HG02798 (cell line): Measurements from ENCODE around the gene GLO1.

Source experiments
- ATAC-seq: cut with Tn5 transposase; IDR thresholded peaks from one replicate; pipeline ENCODE4 v1.9.1; 2021; ENCODE audit warnings: mild to moderate bottlenecking; ENCODE audit not compliant: unreplicated experiment, poor library complexity

The GLO1 gene

GRCh38 chr6:38702558-38703397 is at the start of gene GLO1:
Gene GLO1 (minus strand): TSS chr6:38703145. CDS start chr6:38703054, 91 bp downstream.
- ATAC-seq: peak; percentile 100

DNA sequence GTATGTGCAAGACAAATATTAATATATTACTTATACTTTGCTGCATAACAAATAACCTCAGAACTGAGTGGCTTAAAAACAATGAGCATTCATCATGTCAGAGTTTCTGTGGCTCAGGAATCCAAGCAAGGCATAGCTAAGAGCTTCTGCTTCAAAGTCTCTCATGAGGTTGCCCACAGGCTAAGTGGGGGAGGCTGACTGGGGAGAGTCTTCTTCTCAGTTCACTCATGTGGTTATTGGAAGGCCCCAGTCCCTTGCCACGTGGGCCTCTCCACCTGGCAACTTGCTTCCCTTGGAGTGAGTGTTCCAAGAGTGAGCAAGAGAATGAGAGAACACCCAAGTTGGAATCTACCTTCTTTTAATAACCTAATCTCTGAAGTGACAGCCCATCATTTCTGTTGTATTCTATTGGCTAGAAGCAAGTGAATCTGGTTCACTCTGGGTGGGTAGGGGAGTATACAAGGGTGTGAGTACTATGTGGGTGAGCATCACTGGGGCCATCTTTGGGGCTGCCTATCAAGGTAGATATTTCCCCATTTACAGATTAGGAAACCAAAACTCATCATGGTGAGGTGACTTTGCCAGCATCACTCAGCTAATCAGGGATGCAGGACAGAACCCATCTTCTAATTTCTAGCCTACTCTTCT is 48.1 kb upstream of the GLO1 start:
- ATAC-seq: no peak

DNA sequence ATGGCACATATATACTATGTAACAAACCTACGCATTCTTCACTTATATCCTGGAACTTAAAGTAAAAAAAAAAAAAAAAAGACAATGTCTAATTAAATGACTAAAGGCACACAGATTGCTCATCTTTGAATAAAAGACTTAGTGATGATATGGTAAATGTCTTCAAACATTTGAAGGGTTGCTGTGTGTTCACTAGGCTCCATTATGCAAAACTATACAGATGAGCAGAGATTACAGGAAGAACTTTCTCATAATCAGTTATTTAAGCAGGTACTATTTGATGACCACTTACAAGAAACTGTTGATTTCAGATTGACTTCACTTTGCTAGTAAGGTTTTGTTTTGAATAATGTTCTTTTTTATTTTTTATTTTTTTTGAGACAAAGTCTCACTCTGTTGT is 46.5 kb upstream of the GLO1 start:
- no peak for ATAC-seq

- no peak for ATAC-seq
Observed at GRCh38 chr6:38739532-38739931, 36.6 kb upstream of the GLO1 start.

GRCh38 chr6:38738261-38738660 is 35.3 kb upstream of the GLO1 start:
- ATAC-seq: no peak

DNA sequence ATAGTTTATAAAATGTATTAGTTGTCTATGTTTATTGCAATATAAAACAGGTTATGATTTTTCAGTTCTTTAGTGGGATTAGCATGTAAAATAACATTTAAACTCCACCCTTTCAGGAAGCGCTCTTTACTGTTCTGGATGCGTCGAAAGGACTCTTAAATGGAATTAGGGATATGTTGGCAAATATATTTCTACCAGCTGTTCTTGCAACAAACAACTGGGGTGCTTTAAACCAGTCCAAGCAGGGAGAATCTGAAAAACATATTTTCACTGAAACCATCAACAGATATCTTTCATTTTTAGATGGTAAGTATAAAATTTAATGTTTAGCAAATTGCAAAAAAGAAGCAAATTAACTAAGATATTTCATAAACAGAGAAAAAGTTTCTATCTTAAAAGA is 34.0 kb upstream of the GLO1 start:
- no peak for ATAC-seq

DNA sequence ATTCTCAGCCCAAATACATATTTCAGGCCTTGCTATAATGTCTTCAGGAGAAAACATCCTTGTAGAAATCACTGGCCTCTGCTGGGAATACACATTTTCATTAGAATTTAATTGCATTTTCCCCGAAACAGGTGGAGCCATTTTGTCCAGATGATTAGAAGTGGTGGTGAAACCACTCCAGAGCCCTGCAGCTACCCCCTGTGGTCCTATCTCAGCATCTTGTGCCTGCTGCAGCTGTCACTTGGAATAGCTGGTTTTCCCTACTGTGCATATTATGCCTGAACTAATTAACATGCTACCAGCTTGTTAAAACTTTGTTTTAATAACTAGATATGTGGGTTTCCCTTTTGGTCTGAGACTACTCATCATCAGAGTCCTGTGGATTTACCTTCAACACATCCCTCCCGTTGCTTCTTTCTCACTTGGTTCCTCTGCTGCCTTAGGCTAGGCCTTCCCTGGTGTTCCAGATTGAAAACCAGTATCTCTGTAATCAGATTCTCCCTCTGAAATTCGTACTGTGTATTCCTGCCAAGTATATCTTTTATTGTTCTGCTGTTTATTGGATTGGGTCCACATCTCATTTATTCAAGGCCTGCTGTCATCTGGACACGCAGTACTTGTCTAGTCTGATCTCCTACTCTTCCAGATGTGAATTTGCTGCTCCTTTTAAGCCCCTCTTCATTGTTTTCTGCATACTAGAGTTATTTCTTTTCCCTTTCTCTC is 27.4 kb upstream of the GLO1 start:
- no peak for ATAC-seq

DNA sequence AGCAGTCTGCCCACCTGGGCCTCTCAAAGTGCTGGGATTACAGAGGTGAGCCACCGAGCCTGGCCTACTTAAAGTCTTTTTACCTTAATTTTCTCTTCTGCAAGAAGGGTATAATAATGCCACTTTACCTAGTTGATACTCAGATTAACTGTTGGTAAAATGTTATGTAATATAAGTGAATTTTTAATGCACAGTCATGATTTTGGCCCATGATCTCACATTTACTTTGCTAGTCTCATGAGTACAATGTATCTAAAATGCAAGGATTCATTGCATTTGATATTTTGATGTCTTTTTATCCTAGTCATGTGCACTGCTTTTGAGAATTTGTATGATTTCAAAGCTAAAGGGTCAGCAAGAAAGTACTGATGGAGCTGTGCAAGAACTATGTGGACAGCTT is 25.3 kb upstream of the GLO1 start:
- no peak for ATAC-seq

DNA sequence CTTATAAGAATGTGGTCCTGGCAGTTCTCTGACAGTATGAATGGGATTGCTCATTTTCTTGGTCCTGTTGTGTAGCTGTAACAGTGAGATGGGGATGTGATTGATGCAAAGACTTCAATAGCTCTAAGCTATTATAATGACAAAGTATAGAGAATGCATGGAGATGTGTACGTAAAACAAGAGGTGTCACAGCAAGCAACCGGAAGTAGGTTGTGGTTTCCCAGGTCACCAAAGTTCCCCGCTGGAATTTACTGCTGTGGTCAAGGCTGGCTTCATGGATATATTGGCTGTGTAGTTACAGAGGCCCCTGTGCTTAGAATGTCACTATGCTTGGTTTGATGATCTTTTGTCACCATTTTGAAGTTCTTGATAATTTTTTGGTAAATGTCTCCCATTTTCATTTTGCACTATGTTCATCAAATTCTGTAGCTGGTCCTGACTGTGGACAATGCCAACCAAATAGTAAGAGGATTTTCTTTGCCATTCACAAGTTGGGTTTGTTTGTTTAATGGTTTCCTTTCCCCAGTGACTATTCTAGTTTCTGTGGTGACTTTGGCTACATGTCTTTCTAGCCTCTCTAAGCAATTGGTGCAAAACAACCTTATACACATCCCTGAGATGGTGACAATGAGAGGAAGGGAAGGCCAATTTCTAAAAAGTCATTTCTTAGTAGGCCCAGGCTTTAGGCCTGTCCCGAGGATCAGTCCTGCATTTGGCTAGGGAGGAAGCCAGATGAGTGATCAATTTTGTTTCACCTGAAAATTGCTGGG is 22.7 kb upstream of the GLO1 start:
- ATAC-seq: peak; percentile 45

DNA sequence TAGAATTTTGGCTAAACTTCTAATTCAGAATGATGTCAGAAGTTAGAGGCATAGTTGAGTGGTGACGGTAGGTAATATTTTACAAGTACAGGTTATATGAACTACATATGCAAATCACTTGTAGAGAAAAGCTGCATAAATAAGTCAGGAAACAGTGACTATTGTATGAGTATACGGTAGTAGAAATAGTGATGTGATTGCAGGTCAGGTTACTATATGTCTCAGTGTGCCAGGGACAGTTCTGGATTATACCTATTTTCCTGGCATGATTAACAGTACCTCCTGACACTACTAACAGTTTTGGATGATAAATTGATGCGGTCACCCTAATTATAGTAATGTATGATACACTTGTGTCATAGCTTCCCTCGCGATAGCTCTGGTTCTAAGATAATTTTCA is 21.4 kb upstream of the GLO1 start:
- ATAC-seq: no peak

GRCh38 chr6:38723783-38724182 is 20.8 kb upstream of the GLO1 start:
- ATAC-seq: no peak

DNA sequence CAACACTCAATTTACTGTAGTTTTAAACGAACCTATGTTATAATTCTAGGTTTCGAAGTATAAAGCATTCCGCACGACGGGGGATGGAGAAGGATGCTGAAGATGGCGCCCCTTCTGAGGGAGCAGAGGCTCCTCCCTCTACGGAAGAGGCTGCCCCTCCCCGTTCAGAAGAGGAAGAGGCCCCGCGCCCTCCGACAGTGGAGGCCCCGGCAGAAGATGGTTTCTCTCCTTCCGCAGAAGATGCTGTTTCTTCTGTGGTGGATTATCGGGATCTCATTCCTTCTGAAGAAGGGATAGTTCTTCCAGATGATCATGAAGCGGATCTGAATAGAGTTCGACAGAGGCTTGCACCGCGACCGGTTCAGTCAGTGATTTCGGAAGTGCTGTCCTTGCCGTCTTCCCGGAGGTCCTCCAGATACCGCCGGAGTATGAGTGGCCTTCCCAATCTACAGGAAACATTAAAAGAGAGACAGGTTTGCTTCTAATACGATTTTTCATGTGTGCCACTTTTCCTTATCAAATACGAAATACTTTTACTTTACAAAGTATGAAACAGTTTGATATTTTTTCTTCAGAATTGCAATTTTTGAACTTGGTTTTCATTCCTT is 19.9 kb upstream of the GLO1 start:
- ATAC-seq: no peak

- ATAC-seq: no peak
Observed at GRCh38 chr6:38722038-38722437, 19.1 kb upstream of the GLO1 start.

- no peak for ATAC-seq
Observed at GRCh38 chr6:38720295-38720694, 17.4 kb upstream of the GLO1 start.

DNA sequence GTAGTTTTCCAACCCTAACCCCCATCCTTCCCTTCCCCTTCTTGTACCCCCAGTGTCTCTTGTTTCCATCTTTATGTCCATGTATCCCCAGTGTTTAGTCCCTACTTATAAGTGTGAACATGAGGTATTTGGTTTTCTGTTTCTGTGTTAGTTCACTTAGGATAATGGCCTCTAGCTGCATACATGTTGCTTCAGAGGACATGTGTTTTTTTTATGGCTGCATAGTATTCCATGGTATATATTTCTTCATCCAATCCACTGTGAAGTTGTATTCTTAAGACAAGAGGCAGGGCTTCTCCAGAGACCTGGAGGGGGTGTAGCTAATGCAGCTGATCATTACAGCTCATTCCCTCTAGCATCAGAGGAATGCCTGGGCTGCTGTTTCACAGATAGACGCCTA is 16.4 kb upstream of the GLO1 start:
- no peak for ATAC-seq

DNA sequence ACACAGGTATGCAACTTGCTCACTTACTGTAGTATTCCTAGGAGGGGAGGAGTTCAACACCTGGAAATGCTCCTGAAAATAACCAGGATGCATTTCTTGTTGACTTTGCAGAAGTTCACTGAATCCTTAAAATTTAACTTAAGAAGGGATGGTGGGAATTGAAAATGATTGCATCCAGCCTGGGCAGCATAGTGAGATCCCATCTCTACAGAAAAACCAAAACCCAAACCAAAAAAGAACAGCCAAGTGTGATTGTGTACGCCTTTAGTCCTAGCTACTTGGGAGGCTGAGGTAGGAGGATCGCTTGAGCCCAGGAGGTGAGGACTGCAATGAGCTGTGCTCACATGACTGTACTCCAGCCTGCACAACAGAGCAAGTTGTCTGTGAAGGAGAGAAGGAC is 13.9 kb upstream of the GLO1 start:
- no peak for ATAC-seq

DNA sequence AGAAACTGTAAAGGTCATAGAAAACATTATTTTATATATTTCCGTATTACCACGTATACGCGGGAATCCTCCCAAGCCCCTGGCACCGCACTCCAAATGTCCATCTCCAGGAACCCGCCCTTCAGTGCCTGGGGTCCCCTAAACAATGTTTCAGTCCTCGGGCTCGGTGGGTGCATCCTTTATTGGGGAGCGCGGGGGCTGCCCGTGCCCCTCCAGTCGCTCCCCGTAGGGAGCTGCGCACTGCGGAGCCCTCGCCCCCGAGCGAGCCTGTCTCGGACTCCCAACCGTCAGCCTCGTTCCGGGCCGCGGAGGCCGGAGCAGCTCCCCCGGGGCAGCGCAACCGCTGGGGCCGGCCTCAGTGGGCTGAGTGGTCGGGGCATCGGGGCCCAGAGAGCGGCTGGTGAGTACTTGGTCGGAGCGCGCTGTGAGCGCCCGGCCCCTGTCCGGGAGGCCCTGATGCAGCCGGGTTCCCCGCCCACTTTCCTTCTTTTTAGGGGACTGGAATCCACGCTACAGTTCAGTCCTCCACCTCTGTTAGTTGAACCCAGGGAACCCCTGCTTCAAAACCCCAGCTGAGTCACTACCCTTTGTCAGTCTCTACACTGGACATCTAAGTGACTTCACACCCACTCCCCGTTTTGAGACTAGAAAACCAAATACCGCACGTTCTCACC is 12.2 kb upstream of the GLO1 start, which contains the start of gene DNAH8:
TSS of gene DNAH8 (plus strand) at position 296 of the 674 bp plus-strand sequence. CDS start 7,499 bp downstream, outside the sequence.
- no peak for ATAC-seq

DNA sequence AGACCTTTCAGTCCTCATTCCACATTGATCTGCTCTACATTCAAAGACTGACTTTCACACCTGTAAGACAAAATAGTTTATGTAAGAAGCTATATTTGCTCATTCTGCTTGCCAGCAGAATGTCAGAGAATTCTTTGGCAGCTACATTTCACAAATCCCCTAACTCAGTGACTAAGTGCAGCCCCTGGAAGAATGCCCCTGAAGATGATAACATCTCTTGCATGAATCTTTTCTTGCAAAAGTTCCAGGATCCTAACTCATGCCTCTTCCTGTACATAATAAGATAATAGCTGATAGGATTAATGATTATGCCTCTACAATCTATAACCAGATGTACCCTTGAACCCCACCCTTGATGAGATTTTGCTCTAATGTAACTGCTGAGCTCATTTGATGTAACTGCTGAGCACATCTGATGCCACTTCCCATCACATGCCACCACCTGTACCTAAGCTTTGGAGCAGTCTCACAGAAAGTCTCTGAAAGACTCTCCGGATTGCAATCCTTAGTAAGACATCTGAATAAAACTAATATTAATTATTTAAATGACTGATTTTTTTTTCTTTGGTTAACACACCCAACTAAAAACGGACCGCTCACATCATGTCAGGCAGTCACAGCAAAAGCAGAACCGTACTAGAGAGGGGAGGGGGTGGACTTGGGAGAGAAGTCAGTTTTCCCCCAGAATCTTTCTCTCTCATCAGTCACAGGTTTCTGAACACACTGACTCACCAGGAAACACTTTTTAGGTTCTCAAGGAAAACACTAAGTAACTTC is 11.5 kb upstream of the GLO1 start:
- ATAC-seq: no peak

DNA sequence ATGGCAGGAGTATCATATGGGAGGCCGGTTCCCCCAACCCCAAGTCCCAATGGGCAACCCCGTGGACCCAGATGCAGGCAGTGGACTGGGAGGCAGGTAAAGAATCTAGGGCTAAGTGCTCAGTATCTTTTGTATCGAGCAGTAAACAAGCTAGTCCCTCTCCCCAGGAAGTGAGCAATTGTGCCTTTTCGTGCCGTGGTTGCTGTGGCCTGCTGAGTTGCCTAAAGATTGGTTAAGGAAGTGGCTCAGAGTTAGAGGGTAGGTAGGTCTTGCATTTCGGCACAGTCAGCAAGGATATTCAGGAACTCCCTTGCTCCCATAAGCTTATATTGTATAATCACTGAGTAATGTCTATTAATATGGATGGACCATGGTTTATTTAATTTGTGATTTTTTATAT is 10.9 kb upstream of the GLO1 start:
- no peak for ATAC-seq
